Tibial nerve (tissue), 3 donors: ENCODE results near the gene F2R.

Experiments
- POLR2A ChIP-seq, 2 donors: fragments of 450-650 bp; IDR thresholded peaks; one replicate each; pipeline ENCODE4 v1.6.1; 2017; ENCODE audit warnings: antibody characterized with exemption in 2 of 2, mild to moderate bottlenecking in 2 of 2, moderate library complexity in 2 of 2
- TF ChIP-seq, protein P1 (sequence below), 5 experiments: fragments of 200-600 bp in 3 of 5; fragments of 450-650 bp in 2 of 5; sonication (generic) in 3 of 5; IDR thresholded peaks; one replicate each; pipeline ENCODE4 v1.5.1; 2016 to 2019; ENCODE audit warnings: antibody characterized with exemption in 5 of 5, mild to moderate bottlenecking in 3 of 5, moderate library complexity in 2 of 5

DNA sequence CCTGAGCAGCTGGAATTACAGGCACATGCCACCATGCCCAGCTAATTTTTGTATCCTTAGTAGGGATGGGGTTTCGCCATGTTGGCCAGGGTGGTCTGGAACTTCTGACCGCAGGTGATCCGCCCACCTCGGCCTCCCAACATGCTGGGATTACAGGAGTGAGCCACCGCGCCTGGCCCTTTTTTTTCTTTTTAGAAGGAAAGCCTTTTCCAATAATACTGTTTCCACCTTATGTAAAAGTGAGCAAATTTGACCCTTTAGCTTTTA lies 23.7 kb upstream of the F2R start:
- TF ChIP-seq, protein P1, sequence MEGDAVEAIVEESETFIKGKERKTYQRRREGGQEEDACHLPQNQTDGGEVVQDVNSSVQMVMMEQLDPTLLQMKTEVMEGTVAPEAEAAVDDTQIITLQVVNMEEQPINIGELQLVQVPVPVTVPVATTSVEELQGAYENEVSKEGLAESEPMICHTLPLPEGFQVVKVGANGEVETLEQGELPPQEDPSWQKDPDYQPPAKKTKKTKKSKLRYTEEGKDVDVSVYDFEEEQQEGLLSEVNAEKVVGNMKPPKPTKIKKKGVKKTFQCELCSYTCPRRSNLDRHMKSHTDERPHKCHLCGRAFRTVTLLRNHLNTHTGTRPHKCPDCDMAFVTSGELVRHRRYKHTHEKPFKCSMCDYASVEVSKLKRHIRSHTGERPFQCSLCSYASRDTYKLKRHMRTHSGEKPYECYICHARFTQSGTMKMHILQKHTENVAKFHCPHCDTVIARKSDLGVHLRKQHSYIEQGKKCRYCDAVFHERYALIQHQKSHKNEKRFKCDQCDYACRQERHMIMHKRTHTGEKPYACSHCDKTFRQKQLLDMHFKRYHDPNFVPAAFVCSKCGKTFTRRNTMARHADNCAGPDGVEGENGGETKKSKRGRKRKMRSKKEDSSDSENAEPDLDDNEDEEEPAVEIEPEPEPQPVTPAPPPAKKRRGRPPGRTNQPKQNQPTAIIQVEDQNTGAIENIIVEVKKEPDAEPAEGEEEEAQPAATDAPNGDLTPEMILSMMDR (IDR thresholded peaks at IDR 0.05), result no peak
- no peak for TF ChIP-seq POLR2A (IDR thresholded peaks at IDR 0.05)
